ENCODE data around the gene MBNL1.

MBNL1 gene

GRCh38 chr3:152258448-152259393 is 10.0 kb upstream of the MBNL1 start:
- CTCF ChIA-PET: interaction anchor here (0.9 to 1.5 kb wide), 3 partner anchors 14 to 75 kb away, joined by 3 read pairs; no protein-coding TSS in a partner anchor
- no peaks in the 10 kb centered on the region for H3K27me3 Mint-ChIP-seq
- peaks cover under 1% of the 10 kb centered on the region for H3K9me3 Mint-ChIP-seq
- H3K4me3 Mint-ChIP-seq: peak overlapping the region; percentile 72
- H3K4me1 Mint-ChIP-seq: peaks cover 89% of the 10 kb centered on the region
- peaks cover 50% of the 10 kb centered on the region for H3K36me3 Mint-ChIP-seq
- peak; percentile 68 for DNase-seq
- H3K27ac Mint-ChIP-seq: peak overlapping the region; percentile 94

- Mint-ChIP-seq H3K27me3 (no peaks in the 10 kb centered on the region), H3K27ac (peak overlapping the region; percentile 82), H3K36me3 (peaks cover 49% of the 10 kb centered on the region), H3K9me3 (no peaks in the 10 kb centered on the region), H3K4me1 (peaks cover 88% of the 10 kb centered on the region), H3K4me3 (peak overlapping the region; percentile 60)
- CTCF ChIA-PET: interaction anchor here (1.1 kb wide), 1 partner anchor 76 kb away, joined by 3 read pairs; no protein-coding TSS in a partner anchor
- no peak for DNase-seq
Measured at GRCh38 chr3:152259468-152259867, 9.3 kb upstream of the MBNL1 start.

DNA sequence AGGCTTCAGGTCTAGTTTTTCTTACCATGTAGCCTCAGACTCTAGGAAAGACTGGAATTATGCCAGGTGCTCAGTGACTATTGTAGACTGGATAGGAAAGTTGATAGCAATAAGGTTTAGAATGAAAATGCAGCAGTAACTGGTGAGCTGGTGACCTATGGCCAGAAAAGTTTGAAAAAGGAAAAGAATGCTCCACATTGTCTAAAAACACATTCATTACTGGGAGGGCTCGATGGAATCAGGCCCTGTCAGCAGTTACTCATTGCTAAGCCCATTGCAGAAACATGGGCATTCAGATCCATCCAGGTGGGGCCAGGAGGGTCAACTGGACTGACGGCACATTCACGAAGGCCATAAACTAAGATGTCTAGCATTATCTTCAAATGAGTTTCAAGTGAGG is 8.7 kb upstream of the MBNL1 start:
- CTCF ChIA-PET: interaction anchor here (0.8 kb wide), 1 partner anchor 188 kb away, joined by 3 read pairs; no protein-coding TSS in a partner anchor
- H3K4me3 Mint-ChIP-seq: peak overlapping the region; percentile 19
- H3K27me3 Mint-ChIP-seq: no peaks in the 10 kb centered on the region
- no peak overlapping the region for H3K27ac Mint-ChIP-seq
- peaks cover 86% of the 10 kb centered on the region for H3K4me1 Mint-ChIP-seq
- DNase-seq: no peak
- no peaks in the 10 kb centered on the region for H3K9me3 Mint-ChIP-seq
- H3K36me3 Mint-ChIP-seq: peaks cover 51% of the 10 kb centered on the region

GRCh38 chr3:152260529-152260928 is 8.2 kb upstream of the MBNL1 start:
- H3K27ac Mint-ChIP-seq: no peak overlapping the region
- peaks cover 48% of the 10 kb centered on the region for H3K36me3 Mint-ChIP-seq
- peaks cover 86% of the 10 kb centered on the region for H3K4me1 Mint-ChIP-seq
- H3K9me3 Mint-ChIP-seq: no peaks in the 10 kb centered on the region
- no peak for DNase-seq
- H3K27me3 Mint-ChIP-seq: no peaks in the 10 kb centered on the region
- no peak overlapping the region for H3K4me3 Mint-ChIP-seq
- CTCF ChIA-PET: interaction anchor here (0.8 kb wide), 1 partner anchor 188 kb away, joined by 3 read pairs; no protein-coding TSS in a partner anchor

DNA sequence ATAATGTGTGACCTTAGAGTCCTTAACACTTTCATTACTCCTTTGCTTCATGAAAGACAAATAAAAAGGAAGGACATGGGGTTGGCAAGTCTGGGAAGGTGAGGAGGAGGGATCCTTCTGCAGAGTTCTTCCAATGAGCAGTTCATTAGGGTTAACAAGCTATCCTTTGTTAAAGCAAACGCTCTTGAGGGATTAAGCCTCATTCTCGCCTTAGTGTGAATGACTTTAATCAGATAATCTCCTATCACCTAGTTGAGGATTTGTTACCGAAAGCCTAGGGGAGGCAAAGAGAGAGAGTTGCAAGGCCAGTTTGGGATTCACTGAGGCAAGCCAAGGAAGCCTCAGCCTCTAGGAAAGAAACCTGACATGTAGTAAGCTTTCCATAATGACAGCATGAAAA is 7.4 kb upstream of the MBNL1 start:
- CTCF ChIA-PET: no interaction called here
- H3K27me3 Mint-ChIP-seq: no peaks in the 10 kb centered on the region
- no peak for DNase-seq
- H3K36me3 Mint-ChIP-seq: peaks cover 43% of the 10 kb centered on the region
- no peak overlapping the region for H3K27ac Mint-ChIP-seq
- no peaks in the 10 kb centered on the region for H3K9me3 Mint-ChIP-seq
- H3K4me3 Mint-ChIP-seq: no peak overlapping the region
- H3K4me1 Mint-ChIP-seq: peaks cover 86% of the 10 kb centered on the region

- Mint-ChIP-seq H3K27me3 (no peaks in the 10 kb centered on the region), H3K36me3 (peaks cover 58% of the 10 kb centered on the region), H3K27ac (no peak overlapping the region), H3K9me3 (no peaks in the 10 kb centered on the region), H3K4me3 (no peak overlapping the region), H3K4me1 (peaks cover 80% of the 10 kb centered on the region)
- CTCF ChIA-PET: no interaction called here
- no peak for DNase-seq
Measured at GRCh38 chr3:152263711-152264110, 5.0 kb upstream of the MBNL1 start.

GRCh38 chr3:152264378-152264777 is 4.4 kb upstream of the MBNL1 start:
- CTCF ChIA-PET: no interaction called here

GRCh38 chr3:152266221-152266995 is 2.3 kb upstream of the MBNL1 start:
- peak; percentile 20 for DNase-seq
- H3K9me3 Mint-ChIP-seq: no peaks in the 10 kb centered on the region
- peaks cover 63% of the 10 kb centered on the region for H3K36me3 Mint-ChIP-seq
- peak overlapping the region; percentile 98 for H3K27ac Mint-ChIP-seq
- CTCF ChIA-PET: interaction anchor here (1.5 kb wide), 1 partner anchor 22 kb away, joined by 3 read pairs; no protein-coding TSS in a partner anchor
- H3K27me3 Mint-ChIP-seq: no peaks in the 10 kb centered on the region
- peaks cover 54% of the 10 kb centered on the region for H3K4me1 Mint-ChIP-seq
- peak overlapping the region; percentile 95 for H3K4me3 Mint-ChIP-seq

More at GRCh38 chr3:152264378-152264777, 4.4 kb upstream of the MBNL1 start:
- Mint-ChIP-seq H3K4me1 (peaks cover 74% of the 10 kb centered on the region), H3K9me3 (no peaks in the 10 kb centered on the region), H3K27ac (peak overlapping the region; percentile 46), H3K36me3 (peaks cover 61% of the 10 kb centered on the region), H3K27me3 (no peaks in the 10 kb centered on the region), H3K4me3 (no peak overlapping the region)
- DNase-seq: no peak

GRCh38 chr3:152267831-152268554 is 736 bp upstream of the MBNL1 start:
- peaks cover 66% of the 10 kb centered on the region for H3K36me3 Mint-ChIP-seq
- no peak for DNase-seq
- no peaks in the 10 kb centered on the region for H3K9me3 Mint-ChIP-seq
- H3K27me3 Mint-ChIP-seq: no peaks in the 10 kb centered on the region
- H3K4me1 Mint-ChIP-seq: peaks cover 51% of the 10 kb centered on the region
- CTCF ChIA-PET: interaction anchor here (1.4 to 2.0 kb wide), 3 partner anchors 24 to 196 kb away, joined by 3 to 7 read pairs (median 3); no protein-coding TSS in a partner anchor
- peak overlapping the region; percentile 95 for H3K4me3 Mint-ChIP-seq
- peak overlapping the region; percentile 98 for H3K27ac Mint-ChIP-seq

GRCh38 chr3:152269056-152269830 is 514 bp downstream of the MBNL1 start:
- no peaks in the 10 kb centered on the region for H3K27me3 Mint-ChIP-seq
- DNase-seq: peak; percentile 59
- peak overlapping the region; percentile 95 for H3K4me3 Mint-ChIP-seq
- peak overlapping the region; percentile 98 for H3K27ac Mint-ChIP-seq
- H3K9me3 Mint-ChIP-seq: no peaks in the 10 kb centered on the region
- peaks cover 50% of the 10 kb centered on the region for H3K4me1 Mint-ChIP-seq
- peaks cover 65% of the 10 kb centered on the region for H3K36me3 Mint-ChIP-seq
- CTCF ChIA-PET: interaction anchor here (1.2 to 2.6 kb wide), 4 partner anchors 25 to 197 kb away, joined by 3 to 8 read pairs (median 5); no protein-coding TSS in a partner anchor

DNA sequence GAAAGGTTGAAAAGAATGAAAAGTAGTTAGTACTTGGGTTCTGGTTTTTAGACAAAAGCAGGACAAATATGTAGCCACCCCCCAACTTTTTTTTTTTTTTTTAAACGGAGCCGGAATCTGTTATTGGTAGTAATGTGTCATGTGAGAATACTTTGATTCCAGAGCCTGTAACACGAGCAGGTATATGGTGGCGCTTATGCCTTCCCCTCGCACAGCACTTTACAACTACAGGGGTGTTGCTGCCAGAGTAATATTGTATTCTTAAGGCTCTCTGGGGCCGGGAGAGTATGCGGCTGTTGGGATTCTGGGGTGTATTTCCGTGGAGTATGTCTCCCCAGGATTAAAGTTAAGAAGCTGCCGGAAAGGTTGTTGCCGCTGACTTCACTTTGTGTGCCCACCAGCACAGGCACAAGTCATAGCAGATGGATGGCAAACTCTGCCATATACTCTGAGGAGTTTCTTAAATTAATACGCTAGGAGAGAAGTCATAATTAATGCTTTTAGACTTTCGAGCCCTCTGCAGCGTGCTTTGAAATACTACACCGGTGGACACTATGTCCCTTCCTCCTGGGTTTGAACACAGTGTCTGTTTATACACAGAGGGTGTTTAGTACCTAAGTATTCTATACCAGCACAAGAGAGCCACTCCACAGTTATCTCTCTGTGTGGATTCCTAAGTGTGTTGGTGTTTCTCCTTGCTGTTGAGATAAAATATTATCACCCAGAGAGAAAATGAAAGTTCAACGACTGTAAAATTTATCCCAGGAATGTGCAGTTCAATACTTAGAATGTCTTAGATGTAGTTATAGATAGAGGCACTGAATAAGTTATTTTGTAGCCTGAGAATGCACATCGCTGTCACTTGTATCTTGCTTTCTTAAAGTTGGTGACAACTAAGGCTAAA is 1.4 kb downstream of the MBNL1 start:
- Mint-ChIP-seq H3K27ac (peak overlapping the region; percentile 98), H3K4me1 (peaks cover 51% of the 10 kb centered on the region), H3K9me3 (no peaks in the 10 kb centered on the region), H3K27me3 (no peaks in the 10 kb centered on the region), H3K4me3 (peak overlapping the region; percentile 95), H3K36me3 (peaks cover 63% of the 10 kb centered on the region)
- CTCF ChIA-PET: interaction anchor here (1.2 to 2.6 kb wide), 2 partner anchors 26 to 72 kb away, joined by 3 to 8 read pairs; no protein-coding TSS in a partner anchor
- DNase-seq: peak; percentile 58

- H3K9me3 Mint-ChIP-seq: no peaks in the 10 kb centered on the region
- peaks cover 63% of the 10 kb centered on the region for H3K36me3 Mint-ChIP-seq
- peak overlapping the region; percentile 98 for H3K27ac Mint-ChIP-seq
- CTCF ChIA-PET: interaction anchor here (2.6 kb wide), 1 partner anchor 27 kb away, joined by 8 read pairs; no protein-coding TSS in a partner anchor
- peak overlapping the region; percentile 95 for H3K4me3 Mint-ChIP-seq
- no peak for DNase-seq
- no peaks in the 10 kb centered on the region for H3K27me3 Mint-ChIP-seq
- peaks cover 48% of the 10 kb centered on the region for H3K4me1 Mint-ChIP-seq
Measured at GRCh38 chr3:152270937-152271336, 2.2 kb downstream of the MBNL1 start.
